GM21515 (cell line): ENCODE data around the gene INTS4.
"Not testable (repeated sequence)": the region's sequence is repeated elsewhere in the genome, so short reads cannot be mapped to it uniquely, and the experiment has no call there.

Experiments used
- ATAC-seq: cut with Tn5 transposase; IDR thresholded peaks from one replicate; pipeline ENCODE4 v1.9.1; 2021; ENCODE audit not compliant: unreplicated experiment

Gene INTS4

DNA sequence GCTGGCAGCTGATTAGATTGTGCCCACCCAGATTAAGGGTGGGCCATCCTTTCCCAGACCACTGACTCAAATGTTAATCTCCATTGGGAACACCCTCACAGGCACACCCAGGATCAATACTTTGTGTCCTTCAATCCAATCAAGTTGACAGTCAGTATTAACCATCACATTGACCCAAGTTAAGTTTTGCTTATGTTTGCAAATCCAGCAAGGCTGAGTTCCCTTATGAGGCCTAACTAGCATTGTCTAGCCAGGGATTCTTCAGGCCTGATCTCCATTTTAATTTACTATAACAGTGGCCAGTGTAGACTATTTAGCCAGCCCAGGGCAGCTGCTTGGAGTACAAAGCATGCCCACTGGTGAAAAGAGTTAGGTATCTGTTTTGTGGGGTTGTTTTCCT, 30.9 kb upstream of the INTS4 start:
- no peak for ATAC-seq

DNA sequence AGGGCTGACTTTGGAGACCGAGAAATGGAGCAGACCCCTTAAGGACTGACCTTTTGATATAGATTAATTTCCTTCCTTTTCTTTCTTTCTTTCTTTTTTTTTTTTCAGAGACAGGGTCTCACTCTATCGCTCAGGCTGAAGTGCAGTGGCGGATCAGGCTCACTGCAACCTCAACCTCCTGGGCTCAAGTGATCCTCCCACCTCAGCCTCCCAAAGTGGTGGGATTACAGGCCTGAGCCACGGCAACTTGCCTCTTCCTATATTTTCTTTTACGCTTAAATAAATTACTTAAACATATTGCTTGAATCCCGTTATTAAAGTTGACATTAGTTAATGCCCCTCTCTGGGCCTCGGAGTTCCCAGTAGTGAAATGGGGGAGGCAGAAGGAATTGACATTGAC, 29.0 kb upstream of the INTS4 start:
- no peak for ATAC-seq

GRCh38 chr11:78022397-78023396, 28.2 kb upstream of the INTS4 start, which contains the start of gene KCTD14:
Gene KCTD14 (minus strand): TSS chr11:78023276. CDS start chr11:78023249, 27 bp downstream.
- ATAC-seq = no peak

- ATAC-seq = no peak
Measured at GRCh38 chr11:78021611-78022010, 27.1 kb upstream of the INTS4 start.

- no peak for ATAC-seq
Measured at GRCh38 chr11:78020246-78020645, 25.8 kb upstream of the INTS4 start.

GRCh38 chr11:78019808-78020207, 25.3 kb upstream of the INTS4 start:
- ATAC-seq = no peak

- ATAC-seq = no peak
Measured at GRCh38 chr11:78015878-78016277, 21.4 kb upstream of the INTS4 start.

- not testable (repeated sequence) for ATAC-seq
Measured at GRCh38 chr11:78014937-78015520, 20.6 kb upstream of the INTS4 start.

DNA sequence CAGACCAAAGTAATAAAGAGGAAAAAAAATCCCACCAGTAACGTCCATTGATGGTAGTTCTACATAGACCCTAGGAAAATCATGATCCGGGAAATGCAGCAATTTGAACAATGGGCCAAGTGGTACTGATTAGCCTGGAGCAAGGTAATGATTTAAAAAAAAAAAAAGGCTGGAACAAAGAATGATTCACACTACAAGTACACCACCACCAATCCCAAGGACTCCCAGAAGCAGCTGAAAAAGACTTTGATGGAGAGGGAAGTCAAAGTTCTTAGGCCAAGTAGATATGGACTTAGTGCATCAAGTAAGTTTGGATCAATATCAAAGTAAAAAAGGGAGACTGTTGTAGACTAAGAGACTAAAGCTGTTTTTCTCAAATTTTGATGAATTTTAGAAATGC, 16.8 kb upstream of the INTS4 start:
- ATAC-seq = no peak

- no peak for ATAC-seq
Measured at GRCh38 chr11:78010755-78011154, 16.3 kb upstream of the INTS4 start.

- no peak for ATAC-seq
Measured at GRCh38 chr11:78010304-78010703, 15.8 kb upstream of the INTS4 start.

DNA sequence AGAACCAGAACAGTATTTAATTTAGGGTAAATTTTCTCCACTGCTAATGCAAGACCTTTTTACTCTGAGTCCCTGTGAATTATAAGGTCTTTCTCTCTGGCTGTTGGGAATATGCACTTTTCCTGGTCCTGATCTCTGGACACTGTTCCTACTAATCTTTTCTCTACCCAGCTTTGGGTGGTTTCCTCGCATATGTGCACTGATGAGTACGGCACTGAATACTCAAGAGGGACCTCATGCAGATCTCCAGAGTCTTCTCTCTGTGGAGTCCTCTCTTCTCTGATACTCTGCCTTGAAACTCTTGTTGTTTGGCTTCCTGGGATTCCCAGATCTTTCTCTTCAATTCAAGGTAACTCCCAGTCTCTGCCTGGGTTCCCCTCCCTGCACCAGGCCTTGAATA, 14.6 kb upstream of the INTS4 start:
- ATAC-seq = no peak

DNA sequence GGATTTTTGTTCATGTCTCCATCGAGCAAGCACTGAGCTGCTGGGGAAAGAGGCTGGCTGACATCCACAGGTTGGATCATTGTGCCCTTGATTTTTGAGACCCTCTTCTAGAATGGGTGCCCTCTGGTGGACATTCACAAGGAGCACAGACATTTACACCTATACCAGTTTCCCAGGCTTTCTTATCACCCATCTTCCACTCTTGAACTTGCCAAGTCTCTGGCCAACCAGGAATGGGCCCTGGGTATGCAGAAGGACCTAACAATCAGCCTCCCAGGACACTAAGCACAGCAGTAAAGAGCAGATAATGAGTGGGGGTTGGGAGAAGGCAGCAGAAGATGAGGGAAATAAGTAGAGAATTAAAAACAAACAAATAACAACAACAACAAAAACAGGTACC, 5.7 kb upstream of the INTS4 start:
- ATAC-seq = no peak

DNA sequence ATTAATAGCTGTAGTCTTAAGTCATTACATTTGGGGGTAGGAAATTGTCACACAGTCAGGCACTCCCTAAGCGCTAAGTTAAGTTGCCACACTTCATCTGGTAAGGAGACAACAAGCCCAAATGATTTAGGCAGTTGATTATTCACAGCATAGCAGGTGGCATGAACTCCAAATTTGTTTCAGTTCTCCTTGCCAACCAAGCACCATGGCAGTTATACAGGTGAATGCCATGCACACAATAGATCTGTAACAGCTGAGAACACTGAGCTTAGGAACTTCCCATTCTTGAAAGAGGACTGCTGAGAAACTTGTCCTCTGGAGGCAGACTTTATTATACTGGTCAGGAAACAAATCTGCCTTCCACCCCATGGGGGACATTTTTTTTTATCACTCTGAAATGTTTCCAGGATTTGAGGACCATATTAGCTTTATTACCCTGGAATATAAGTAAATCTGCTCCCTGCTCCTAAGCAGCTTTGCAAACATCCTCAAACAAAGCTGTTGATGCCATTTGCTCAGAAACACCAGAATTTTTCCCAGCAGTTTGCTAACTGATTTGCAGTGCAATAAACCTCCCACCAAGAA, 5.1 kb upstream of the INTS4 start:
- ATAC-seq = no peak

- ATAC-seq = no peak
Measured at GRCh38 chr11:77993902-77994301, 566 bp downstream of the INTS4 start.

DNA sequence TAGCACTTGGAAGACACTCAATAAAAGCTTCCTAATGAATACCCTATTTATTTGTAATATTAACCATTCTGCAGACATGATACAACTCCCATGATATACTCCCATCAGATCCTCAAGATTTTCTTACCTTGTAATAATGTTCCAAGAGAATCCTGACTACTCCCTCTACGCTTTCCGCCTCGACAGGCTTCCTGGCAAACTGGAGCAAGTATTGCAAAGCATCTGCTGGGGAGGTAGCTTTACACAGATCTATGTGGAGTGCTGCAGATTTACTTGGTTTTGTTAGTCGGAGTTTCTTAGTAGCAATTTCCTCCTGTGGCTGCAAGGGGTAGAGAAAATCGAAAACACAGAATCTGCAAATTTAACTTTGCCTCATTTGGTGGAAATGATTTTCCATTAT, 3.5 kb downstream of the INTS4 start:
- ATAC-seq = no peak

- not testable (repeated sequence) for ATAC-seq
Measured at GRCh38 chr11:77986456-77986855, 8.0 kb downstream of the INTS4 start.

DNA sequence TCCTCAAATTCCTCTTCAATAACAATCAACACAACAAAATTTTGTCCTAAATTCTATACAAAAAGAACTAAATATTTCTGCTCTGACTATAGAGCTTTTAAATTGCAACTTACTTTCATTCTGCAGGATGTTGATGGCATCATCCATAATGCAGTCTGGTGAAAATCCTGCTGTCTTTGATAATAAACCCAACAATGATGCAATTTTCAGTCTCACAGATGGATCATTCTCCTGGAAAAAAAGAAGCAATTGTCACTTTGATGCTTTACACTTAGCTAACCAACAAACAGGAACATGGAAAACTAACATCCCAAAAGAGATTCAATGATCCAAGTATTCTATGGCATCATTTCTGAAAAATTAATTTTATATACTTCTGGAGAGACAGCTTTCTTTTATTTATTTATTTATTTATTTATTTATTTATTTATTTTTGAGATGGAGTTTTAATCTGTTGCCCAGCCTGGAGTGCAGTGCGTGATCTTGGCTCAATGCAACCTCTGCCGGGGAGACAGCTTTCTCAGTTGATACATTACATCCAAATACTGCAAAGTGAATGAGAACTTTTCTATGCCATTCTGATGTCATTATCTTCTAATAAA, 13.0 kb downstream of the INTS4 start:
- no peak for ATAC-seq

DNA sequence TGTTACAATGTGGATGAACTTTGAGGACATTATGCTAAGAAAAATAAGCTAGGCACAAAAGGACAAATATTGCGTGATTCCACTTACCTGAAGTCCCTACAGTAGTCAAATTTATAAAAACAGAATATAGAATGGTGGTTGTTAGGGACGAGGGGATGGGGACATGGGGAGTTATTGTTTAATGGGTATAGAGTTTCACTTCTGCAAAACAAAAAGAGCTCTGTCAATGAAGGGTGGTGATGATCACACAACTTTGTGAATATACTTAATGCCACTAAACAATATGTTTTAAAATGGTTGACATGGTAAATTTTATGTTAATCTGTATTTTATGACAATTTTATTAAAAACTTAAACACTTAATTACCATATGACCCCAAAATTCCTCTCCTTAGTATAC, 26.1 kb downstream of the INTS4 start:
- ATAC-seq = no peak

GRCh38 chr11:77967753-77968152, 26.7 kb downstream of the INTS4 start:
- ATAC-seq = no peak

DNA sequence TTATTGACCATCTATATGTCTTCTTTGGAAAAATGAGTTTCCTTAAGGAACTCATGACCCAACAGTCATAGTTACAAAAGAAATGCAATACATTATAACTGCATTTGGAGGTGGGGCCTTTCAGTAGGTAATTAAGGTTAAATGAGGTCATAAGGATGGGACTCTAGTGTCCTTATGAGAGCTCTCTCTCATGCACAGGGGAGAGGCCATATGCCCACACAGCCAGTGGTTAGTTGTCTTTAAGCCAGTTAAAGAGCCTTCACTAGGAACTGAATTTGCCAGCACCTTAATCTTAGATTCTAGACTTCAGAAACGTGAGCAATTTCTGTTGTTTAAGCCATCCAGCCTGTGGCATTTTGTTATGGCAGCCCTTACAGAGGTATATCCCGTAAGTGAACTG, 27.3 kb downstream of the INTS4 start:
- ATAC-seq = no peak

DNA sequence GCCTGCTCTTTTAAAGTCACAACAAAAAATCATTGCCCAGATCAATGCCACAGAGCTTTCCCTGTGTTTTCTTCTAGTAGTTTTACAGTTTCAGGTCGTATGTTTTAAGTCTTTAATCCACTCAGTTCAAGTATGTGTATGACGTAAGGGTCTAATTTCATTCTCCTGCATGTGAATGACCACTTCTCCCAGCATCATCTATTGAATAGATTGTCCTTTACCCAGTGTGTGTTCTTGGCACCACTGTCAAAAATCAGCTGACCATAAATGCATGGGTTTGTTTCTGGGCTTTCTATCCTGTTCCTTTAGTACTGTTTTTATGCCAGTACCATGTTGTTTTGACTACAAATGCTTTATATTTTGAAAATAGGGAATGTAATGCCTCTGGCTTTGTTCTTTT, 28.1 kb downstream of the INTS4 start:
- ATAC-seq = no peak
